ENCODE measurements around the gene METTL9. TPM values are rescaled to one million over a fixed set of nuclear protein-coding genes. Genes with fewer than 3 reads are reported as not detected.
"Not testable (repeated sequence)": the region's sequence is repeated elsewhere in the genome, so short reads cannot be mapped to it uniquely, and the experiment has no call there.

The METTL9 gene
- total RNA-seq, 2 donors from 2014 or later, result 76.3 to 114 TPM

DNA sequence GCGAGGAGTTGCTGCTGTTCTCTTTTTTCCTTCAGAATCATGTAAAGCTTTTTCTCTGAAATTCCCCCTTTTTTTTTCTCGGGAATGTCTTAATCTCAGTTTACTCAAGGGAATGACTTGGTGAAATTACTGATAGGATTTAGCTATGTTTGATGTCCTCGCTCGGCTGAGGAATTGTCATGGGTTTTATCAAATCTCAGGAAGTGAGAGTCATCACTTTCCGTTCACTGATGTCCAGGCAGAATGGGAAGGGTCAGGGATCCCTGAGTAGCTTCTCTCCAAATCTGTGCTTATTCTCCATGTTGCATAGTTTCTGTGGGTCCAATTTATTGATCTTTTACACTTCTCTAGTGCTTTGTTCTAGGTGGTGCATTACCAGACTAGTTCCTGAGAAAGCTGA is 46.7 kb downstream of the METTL9 start:
- WGBS, 2 donors, result 57 to 70% methylated on average over 5 of the region's 5 CpGs
- no peak for TF ChIP-seq POLR2A (IDR thresholded peaks at IDR 0.05)
- TF ChIP-seq, protein P1, sequence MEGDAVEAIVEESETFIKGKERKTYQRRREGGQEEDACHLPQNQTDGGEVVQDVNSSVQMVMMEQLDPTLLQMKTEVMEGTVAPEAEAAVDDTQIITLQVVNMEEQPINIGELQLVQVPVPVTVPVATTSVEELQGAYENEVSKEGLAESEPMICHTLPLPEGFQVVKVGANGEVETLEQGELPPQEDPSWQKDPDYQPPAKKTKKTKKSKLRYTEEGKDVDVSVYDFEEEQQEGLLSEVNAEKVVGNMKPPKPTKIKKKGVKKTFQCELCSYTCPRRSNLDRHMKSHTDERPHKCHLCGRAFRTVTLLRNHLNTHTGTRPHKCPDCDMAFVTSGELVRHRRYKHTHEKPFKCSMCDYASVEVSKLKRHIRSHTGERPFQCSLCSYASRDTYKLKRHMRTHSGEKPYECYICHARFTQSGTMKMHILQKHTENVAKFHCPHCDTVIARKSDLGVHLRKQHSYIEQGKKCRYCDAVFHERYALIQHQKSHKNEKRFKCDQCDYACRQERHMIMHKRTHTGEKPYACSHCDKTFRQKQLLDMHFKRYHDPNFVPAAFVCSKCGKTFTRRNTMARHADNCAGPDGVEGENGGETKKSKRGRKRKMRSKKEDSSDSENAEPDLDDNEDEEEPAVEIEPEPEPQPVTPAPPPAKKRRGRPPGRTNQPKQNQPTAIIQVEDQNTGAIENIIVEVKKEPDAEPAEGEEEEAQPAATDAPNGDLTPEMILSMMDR (IDR thresholded peaks at IDR 0.05), result no peak
- Histone ChIP-seq H3K9me3 (no peaks in the 10 kb centered on the region), H3K4me1 (no peaks in the 10 kb centered on the region), H3K36me3 (replicated peaks in 1 of 2; ENCODE audit: insufficient read depth in 1 of 2, low read depth in 2 of 2) (no peaks in the 10 kb centered on the region), H3K27me3 (no peaks in the 10 kb centered on the region), H3K27ac (peak overlapping the region in 1 of 4 donors; percentile 52), H3K4me3 (no peak overlapping the region)
- ATAC-seq (no peak), DNase-seq (no peak)
- intact Hi-C loops (cut with DNase I), result no loop called here

DNA sequence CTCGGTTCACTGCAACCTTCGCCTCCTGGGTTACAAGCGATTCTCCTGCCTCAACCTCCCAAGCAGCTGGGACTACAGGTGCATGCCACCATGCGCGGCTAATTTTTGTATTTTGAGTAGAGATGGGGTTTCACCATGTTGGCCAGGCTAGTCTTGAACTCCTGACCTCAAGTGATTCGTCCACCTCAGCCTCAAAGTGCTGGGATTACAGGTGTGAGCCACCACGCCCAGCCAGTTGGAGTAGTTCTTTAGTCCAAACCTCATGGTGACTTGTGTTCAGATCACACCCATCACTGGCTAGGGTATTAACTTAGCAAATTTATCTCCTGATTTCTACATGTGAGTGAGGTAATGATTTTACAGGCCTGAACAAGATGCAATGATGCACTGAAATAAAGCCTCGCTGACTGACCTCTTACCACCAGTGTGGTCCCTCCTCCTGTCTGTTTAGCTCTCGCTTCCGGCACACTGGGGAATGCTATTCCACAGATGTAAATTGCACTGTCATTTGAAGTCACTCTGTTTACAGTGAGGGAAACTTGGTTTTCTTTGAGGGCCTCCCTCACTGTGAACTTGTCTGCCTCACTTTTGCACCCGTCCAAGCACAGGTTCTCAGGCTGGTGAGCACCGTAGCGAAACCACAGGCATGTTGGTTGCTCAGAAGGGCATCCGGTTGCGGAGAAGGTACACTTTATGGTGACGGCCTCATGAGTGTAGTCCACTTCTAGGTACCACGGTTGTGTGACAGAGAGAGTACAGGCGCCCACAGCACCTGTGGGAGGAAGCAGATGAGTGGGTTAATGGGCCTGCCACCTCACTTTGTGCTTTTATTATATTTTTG is 47.6 kb downstream of the METTL9 start:
- intact Hi-C loops (cut with DNase I), result no loop called here
- DNase-seq, result peak in 1 of 4 donors; percentile 20

DNA sequence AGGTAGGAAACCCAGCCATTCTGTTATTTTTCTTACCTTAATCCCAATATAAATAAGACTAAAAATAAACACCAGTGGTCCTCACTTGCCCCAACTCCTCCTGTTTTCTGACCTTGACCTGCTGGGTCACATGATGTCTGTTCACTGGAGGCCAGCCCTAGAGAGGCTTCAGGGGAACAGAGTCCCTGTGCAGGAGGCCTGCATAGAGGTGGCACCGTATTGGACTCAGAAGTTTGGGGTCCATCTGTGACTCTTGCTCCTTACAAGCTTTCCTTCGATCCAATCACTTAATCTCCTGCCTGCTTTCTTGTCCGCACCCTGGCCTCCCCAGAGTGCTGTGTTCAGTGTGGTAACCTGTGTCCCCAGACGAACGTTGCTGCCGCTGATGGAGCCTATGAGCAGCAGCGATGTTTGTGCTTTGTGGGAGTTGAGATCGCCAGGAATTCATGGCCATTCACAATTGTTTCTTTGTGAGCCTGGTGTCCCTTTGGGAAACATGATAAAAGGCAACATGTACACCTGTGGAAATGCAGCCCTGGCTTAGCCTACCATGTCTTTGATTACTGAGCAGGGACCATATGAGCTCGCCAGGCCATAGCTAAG is 48.3 kb downstream of the METTL9 start:
- Histone ChIP-seq H3K36me3 (replicated peaks in 1 of 2; ENCODE audit: insufficient read depth in 1 of 2, low read depth in 2 of 2) (no peaks in the 10 kb centered on the region), H3K27me3 (no peaks in the 10 kb centered on the region), H3K4me3 (no peak overlapping the region), H3K4me1 (no peaks in the 10 kb centered on the region), H3K9me3 (no peaks in the 10 kb centered on the region), H3K27ac (no peak overlapping the region)
- DNase-seq (no peak), ATAC-seq (no peak)
- TF ChIP-seq POLR2A (IDR thresholded peaks at IDR 0.05), result no peak
- TF ChIP-seq, protein P1 (IDR thresholded peaks at IDR 0.05), result no peak
- 84% methylated on average over 8 to 9 of the region's 9 CpGs for WGBS, 2 donors
- intact Hi-C loops (cut with DNase I), result no loop called here

More for the DNA sequence above, 47.6 kb downstream of the METTL9 start:
- WGBS, 2 donors, result 87% methylated on average over 18 of the region's 18 CpGs
- ATAC-seq, result no peak
- H3K9me3 ChIP-seq, result no peaks in the 10 kb centered on the region
- H3K4me3 ChIP-seq, result no peak overlapping the region
- TF ChIP-seq, protein P1 (IDR thresholded peaks at IDR 0.05), result no peak
- TF ChIP-seq POLR2A (IDR thresholded peaks at IDR 0.05), result no peak
- H3K36me3 ChIP-seq (replicated peaks in 1 of 2; ENCODE audit: insufficient read depth in 1 of 2, low read depth in 2 of 2), result no peaks in the 10 kb centered on the region
- no peaks in the 10 kb centered on the region for H3K4me1 ChIP-seq
- H3K27me3 ChIP-seq, result no peaks in the 10 kb centered on the region
- no peak overlapping the region for H3K27ac ChIP-seq

DNA sequence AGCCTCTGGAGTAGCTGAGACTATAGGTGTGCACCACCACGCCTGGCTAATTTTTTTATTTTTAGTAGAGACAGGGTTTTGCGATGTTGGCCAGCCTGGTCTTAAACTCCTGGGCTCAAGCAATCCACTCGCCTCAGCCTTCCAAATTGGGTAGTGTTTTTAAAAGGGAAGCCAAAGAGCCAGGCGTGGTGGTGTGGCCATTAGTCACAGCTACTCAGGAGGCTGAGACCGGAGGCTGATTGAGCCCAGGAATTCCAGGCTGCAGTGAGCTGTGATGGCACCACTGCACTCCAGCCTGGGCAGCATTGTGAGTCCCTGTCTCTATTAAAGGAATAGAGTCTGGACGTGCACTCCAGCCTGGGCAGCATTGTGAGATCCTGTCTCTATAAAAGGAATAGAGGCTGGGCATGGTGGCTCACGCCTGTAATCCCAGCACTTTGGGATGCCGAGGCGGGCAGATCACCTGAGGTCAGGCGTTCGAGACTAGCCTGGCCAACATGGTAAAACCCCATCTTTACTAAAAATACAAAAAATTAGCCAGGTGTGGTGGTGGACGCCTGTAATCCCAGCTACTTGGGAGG is 50.5 kb downstream of the METTL9 start:
- 87 to 97% methylated on average over 12 of the region's 12 CpGs for WGBS, 2 donors
- intact Hi-C loops (cut with DNase I); H3K4me3 ChIP-seq; H3K27me3 ChIP-seq; H3K36me3 ChIP-seq (replicated peaks in 1 of 2; ENCODE audit: insufficient read depth in 1 of 2, low read depth in 2 of 2); H3K9me3 ChIP-seq; ATAC-seq; H3K27ac ChIP-seq; DNase-seq: not testable (repeated sequence)
- H3K4me1 ChIP-seq, result peaks cover 16% of the 10 kb centered on the region

- 69 to 91% methylated on average over 1 of the region's 1 CpG for WGBS, 2 donors
These were observed 51.1 kb downstream of the METTL9 start for GRCh38 chr16:21650521-21650920.

More at GRCh38 chr16:21650521-21650920, 51.1 kb downstream of the METTL9 start:
- intact Hi-C loops (cut with DNase I), result no loop called here
- Histone ChIP-seq H3K9me3 (no peaks in the 10 kb centered on the region), H3K4me3 (no peak overlapping the region), H3K27me3 (no peaks in the 10 kb centered on the region), H3K36me3 (replicated peaks in 1 of 2; ENCODE audit: insufficient read depth in 1 of 2, low read depth in 2 of 2) (no peaks in the 10 kb centered on the region), H3K4me1 (peaks cover 17% of the 10 kb centered on the region), H3K27ac (peak overlapping the region in 1 of 4 donors; percentile 46)
- TF ChIP-seq, protein P1 (IDR thresholded peaks at IDR 0.05), result no peak
- no peak for TF ChIP-seq POLR2A (IDR thresholded peaks at IDR 0.05)
- ATAC-seq, result no peak
- peak in 1 of 4 donors; percentile 44 for DNase-seq
